Thyroid gland (tissue), 4 donors: Measurements from ENCODE around the gene AVPR1B.

Experiments
- POLR2A ChIP-seq, 2 donors: fragments of 450-650 bp; IDR thresholded peaks; one replicate each; pipeline ENCODE4 v1.6.1; 2017; ENCODE audit warnings: antibody characterized with exemption in 2 of 2, mild to moderate bottlenecking in 2 of 2, moderate library complexity in 1 of 2
- TF ChIP-seq, protein P1 (sequence below), 6 experiments: fragments of 200-600 bp in 3 of 6; fragments of 450-650 bp in 3 of 6; sonication (generic) in 3 of 6; IDR thresholded peaks; one replicate each; pipeline ENCODE4 v1.5.1; 2016 to 2019; ENCODE audit warnings: antibody characterized with exemption in 6 of 6, mild to moderate bottlenecking in 2 of 6, inconsistent platforms in 1 of 6, moderate library complexity in 1 of 6

DNA sequence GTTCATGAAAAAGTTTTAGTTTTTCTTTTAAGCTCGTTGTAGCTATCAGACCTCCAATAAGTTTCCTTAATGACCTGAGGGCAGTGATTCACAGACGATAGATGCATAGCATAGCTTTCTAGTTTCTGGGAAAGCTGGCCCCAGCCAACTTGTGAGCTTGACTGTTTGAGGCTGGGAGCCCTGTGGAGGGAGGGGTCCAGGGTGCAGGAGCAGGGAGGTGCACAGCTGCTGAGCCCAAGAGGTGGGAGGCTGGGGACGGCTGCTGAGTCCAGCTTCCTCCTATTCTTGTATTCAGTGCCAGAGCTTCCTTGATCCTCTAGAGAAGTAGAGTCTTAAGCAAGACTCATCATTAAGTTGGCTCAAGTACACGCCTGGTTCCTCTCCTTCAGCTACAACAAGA is 11.0 kb upstream of the AVPR1B start:
- TF ChIP-seq, protein P1, sequence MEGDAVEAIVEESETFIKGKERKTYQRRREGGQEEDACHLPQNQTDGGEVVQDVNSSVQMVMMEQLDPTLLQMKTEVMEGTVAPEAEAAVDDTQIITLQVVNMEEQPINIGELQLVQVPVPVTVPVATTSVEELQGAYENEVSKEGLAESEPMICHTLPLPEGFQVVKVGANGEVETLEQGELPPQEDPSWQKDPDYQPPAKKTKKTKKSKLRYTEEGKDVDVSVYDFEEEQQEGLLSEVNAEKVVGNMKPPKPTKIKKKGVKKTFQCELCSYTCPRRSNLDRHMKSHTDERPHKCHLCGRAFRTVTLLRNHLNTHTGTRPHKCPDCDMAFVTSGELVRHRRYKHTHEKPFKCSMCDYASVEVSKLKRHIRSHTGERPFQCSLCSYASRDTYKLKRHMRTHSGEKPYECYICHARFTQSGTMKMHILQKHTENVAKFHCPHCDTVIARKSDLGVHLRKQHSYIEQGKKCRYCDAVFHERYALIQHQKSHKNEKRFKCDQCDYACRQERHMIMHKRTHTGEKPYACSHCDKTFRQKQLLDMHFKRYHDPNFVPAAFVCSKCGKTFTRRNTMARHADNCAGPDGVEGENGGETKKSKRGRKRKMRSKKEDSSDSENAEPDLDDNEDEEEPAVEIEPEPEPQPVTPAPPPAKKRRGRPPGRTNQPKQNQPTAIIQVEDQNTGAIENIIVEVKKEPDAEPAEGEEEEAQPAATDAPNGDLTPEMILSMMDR (IDR thresholded peaks at IDR 0.05), result no peak
- TF ChIP-seq POLR2A (IDR thresholded peaks at IDR 0.05), result no peak
